Tibial nerve (tissue), 4 donors: ENCODE measurements around the gene WDR47.
A peak's percentile ranks its signal among the peaks of the same experiment; 100 is the strongest.

Experiments used
- EP300 ChIP-seq, 2 donors: sonication (generic); formaldehyde crosslinking; IDR thresholded peaks; one replicate each; pipeline ENCODE4 v1.6.1; 2017; ENCODE audit warnings: antibody characterized with exemption in 2 of 2, mild to moderate bottlenecking in 1 of 2
- POLR2A ChIP-seq, 2 donors: fragments of 450-650 bp; IDR thresholded peaks; one replicate each; pipeline ENCODE4 v1.6.1; 2017; ENCODE audit warnings: antibody characterized with exemption in 2 of 2, mild to moderate bottlenecking in 2 of 2, moderate library complexity in 2 of 2
- TF ChIP-seq, protein P1 (sequence below), 5 experiments: fragments of 200-600 bp in 3 of 5; fragments of 450-650 bp in 2 of 5; sonication (generic) in 3 of 5; IDR thresholded peaks; one replicate each; pipeline ENCODE4 v1.5.1; 2016 to 2019; ENCODE audit warnings: antibody characterized with exemption in 5 of 5, mild to moderate bottlenecking in 3 of 5, moderate library complexity in 2 of 5

DNA sequence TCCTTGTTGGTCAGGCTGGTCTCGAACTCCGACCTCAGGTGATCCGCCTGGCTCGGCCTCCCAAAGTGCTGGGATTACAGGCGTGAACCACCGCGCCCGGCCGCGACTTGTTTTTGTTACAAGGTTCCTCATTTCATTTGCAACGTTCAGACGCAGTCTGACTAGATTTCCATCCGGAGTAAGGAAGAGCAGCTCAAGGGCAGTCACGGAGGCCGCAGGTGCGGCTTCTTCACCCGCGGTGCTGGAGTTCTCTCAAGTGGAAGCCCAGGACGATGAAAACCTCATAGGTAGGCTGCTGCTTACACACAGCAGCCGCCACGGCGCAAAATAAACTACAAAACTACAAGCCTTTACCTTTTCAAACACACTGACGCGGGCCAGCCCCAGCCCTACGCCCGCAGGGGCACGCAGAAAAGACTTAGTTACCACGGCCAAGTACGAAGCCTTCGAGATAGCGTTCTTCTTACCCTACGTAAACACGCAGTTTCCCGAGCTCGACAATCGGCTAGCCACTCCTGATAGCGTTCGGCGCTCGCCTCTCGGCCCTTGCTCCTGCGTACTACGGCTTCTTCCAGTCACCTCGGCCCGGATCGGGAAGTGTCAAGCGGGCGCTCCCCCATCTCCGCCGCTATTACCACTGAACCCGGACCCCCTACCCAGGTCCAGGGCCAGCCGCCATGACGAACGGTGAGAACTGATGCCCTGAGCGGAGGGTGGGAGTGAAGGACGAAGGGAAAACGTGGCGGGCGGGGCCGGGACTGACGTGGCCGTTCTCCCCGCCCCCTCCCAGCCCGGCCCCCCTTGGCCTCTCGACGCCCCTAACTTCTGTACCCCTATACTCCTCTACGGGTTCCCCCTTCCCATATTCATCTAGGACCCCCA is 48.5 kb upstream of the WDR47 start, which contains the start of gene TMEM167B:
- TF ChIP-seq POLR2A (IDR thresholded peaks at IDR 0.05) (peak; percentile 35 to 73), EP300 (IDR thresholded peaks at IDR 0.05) (peak; percentile 70 to 96)
- TF ChIP-seq, protein P1, sequence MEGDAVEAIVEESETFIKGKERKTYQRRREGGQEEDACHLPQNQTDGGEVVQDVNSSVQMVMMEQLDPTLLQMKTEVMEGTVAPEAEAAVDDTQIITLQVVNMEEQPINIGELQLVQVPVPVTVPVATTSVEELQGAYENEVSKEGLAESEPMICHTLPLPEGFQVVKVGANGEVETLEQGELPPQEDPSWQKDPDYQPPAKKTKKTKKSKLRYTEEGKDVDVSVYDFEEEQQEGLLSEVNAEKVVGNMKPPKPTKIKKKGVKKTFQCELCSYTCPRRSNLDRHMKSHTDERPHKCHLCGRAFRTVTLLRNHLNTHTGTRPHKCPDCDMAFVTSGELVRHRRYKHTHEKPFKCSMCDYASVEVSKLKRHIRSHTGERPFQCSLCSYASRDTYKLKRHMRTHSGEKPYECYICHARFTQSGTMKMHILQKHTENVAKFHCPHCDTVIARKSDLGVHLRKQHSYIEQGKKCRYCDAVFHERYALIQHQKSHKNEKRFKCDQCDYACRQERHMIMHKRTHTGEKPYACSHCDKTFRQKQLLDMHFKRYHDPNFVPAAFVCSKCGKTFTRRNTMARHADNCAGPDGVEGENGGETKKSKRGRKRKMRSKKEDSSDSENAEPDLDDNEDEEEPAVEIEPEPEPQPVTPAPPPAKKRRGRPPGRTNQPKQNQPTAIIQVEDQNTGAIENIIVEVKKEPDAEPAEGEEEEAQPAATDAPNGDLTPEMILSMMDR (IDR thresholded peaks at IDR 0.05), result peak in 1 of 5 experiments; percentile 55
